Right lobe of liver (tissue), 6 donors: ENCODE data around the gene MAP3K3. TPM values are rescaled to one million over a fixed set of nuclear protein-coding genes. Genes with fewer than 3 reads are reported as not detected.

Experiments
- ATAC-seq, 4 donors: fragments of 200-7000 bp; cut with Tn5 transposase; one replicate each; pipeline ENCODE4 v1.9.1; 2020; ENCODE audit warnings: mild to moderate bottlenecking in 4 of 4, moderate library complexity in 4 of 4
- DNase-seq, 3 donors: peaks; one replicate each; pipeline ENCODE4 v3.0.0-alpha.2; 2020
- H3K27ac ChIP-seq, 3 donors: fragments of 200-600 bp; one replicate each; pipeline ENCODE4 v1.8.0; 2022
- H3K27me3 ChIP-seq, 2 donors: fragments of 200-600 bp; one replicate each; pipeline ENCODE4 v1.8.0; 2022
- H3K36me3 ChIP-seq, 4 donors: fragments of 200-600 bp; sonication (generic) in 1 of 4; one replicate each; pipeline versions ENCODE4 v1.5.1 to v1.8.0; 2017 to 2022; ENCODE audit warnings: control low read depth in 1 of 4
- H3K4me1 ChIP-seq, 4 donors: fragments of 200-600 bp; sonication (generic) in 1 of 4; one replicate each; pipeline versions ENCODE4 v1.5.1 to v1.8.0; 2017 to 2022; ENCODE audit warnings: control low read depth in 1 of 4
- H3K4me3 ChIP-seq, 3 donors: fragments of 200-600 bp; one replicate each; pipeline ENCODE4 v1.8.0; 2022
- H3K9me3 ChIP-seq, 4 donors: fragments of 200-600 bp; sonication (generic) in 1 of 4; one replicate each; pipeline versions ENCODE4 v1.5.1 to v1.8.0; 2017 to 2022; ENCODE audit warnings: control low read depth in 1 of 4
- CTCF ChIP-seq, 4 donors: fragments of 200-600 bp in 3 of 4; fragments of 450-650 bp in 1 of 4; IDR thresholded peaks; one replicate each; pipeline versions ENCODE4 v1.5.1 to v1.8.0; 2016 to 2022; ENCODE audit warnings: antibody characterized with exemption in 4 of 4, mild to moderate bottlenecking in 2 of 4
- POLR2A ChIP-seq: fragments of 450-650 bp; IDR thresholded peaks from one replicate; pipeline ENCODE4 v1.6.1; 2017; ENCODE audit warnings: antibody characterized with exemption, mild to moderate bottlenecking
- WGBS: methylation state at CpG from one replicate; pipeline ENCODE4 v1.1.6; 2018; ENCODE audit warnings: low coverage, low lambda C conversion rate; ENCODE audit not compliant: insufficient coverage; ENCODE audit errors: missing lambda C conversion rate; 5-methylcytosine and 5-hydroxymethylcytosine counted together
- intact Hi-C, 2 donors: fragments of 100-400 bp; cut with DNase I; formaldehyde crosslinking; loops; one replicate each; pipeline versions ENCODE4 v1.11.2 to v1.14.1; 2022
- total RNA-seq, 6 experiments: library from RNA; depleted of rRNA in 2 of 6; stranded (reverse); fragments of >200 nt in 2 of 6; fragmentation: NEBNext Ultra II Directional in 3 of 6; extraction: Animal tissue kit (Norgen Biotek cat#: 25700) in 3 of 6; gene quantifications; one replicate each; pipeline versions ENCODE4 v1.1.0 to v1.2.4, GENCODE V29; 2016 to 2023
- donor health status: DM: no; HTN: yes; CAD: no.
- donor health status: DM: no; HTN: no; CAD: no.
- donor health status: DM: no; HTN: no; CAD: no.
- donor health status: DM: no; HTN: yes; CAD: no.
- donor health status: DM: no; HTN: yes; CAD: no.

MAP3K3 gene
- total RNA-seq, 6 experiments from 2014 or later: 10.6 to 15.8 (median 13.0) TPM

GRCh38 chr17:63647065-63647725 is 25.0 kb downstream of the MAP3K3 start:
- DNase-seq (no peak), ATAC-seq (no peak)
- H3K4me3 ChIP-seq: no peak overlapping the region
- H3K27ac ChIP-seq: no peak overlapping the region
- peaks cover 0 to 7% (median 0%) of the 10 kb centered on the region in 4 donors for H3K36me3 ChIP-seq
- peaks cover 0 to 12% (median 0%) of the 10 kb centered on the region in 4 donors for H3K4me1 ChIP-seq
- WGBS: 71% methylated on average over 3 of the region's 4 CpGs
- H3K27me3 ChIP-seq: no peaks in the 10 kb centered on the region
- no peak for TF ChIP-seq POLR2A
- no peak for TF ChIP-seq CTCF (IDR thresholded peaks at IDR 0.05)
- H3K9me3 ChIP-seq: no peaks in the 10 kb centered on the region
- intact Hi-C loops: no loop called here

- no peaks in the 10 kb centered on the region for H3K9me3 ChIP-seq
- intact Hi-C loops: no loop called here
- TF ChIP-seq CTCF (IDR thresholded peaks at IDR 0.05): no peak
- no peak for TF ChIP-seq POLR2A
- peaks cover 0 to 12% (median 0%) of the 10 kb centered on the region in 4 donors for H3K4me1 ChIP-seq
- H3K4me3 ChIP-seq: no peak overlapping the region
- DNase-seq (no peak), ATAC-seq (no peak)
- no peak overlapping the region for H3K27ac ChIP-seq
- no peaks in the 10 kb centered on the region for H3K27me3 ChIP-seq
- peaks cover 0 to 15% (median 4%) of the 10 kb centered on the region in 4 donors for H3K36me3 ChIP-seq
Measured at GRCh38 chr17:63647936-63648335, 25.7 kb downstream of the MAP3K3 start.

GRCh38 chr17:63649813-63650212 is 27.6 kb downstream of the MAP3K3 start:
- no peak for TF ChIP-seq CTCF (IDR thresholded peaks at IDR 0.05)
- TF ChIP-seq POLR2A: no peak
- peak; percentile 48 to 67 (median 58) for ATAC-seq
- WGBS: 71% methylated on average over 1 of the region's 1 CpG

GRCh38 chr17:63652106-63652505 is 29.9 kb downstream of the MAP3K3 start:
- no peaks in the 10 kb centered on the region for H3K9me3 ChIP-seq
- peaks cover 0 to 28% (median 6%) of the 10 kb centered on the region in 4 donors for H3K36me3 ChIP-seq
- no peak for DNase-seq
- ATAC-seq: peak in 1 of 4 donors; percentile 42
- H3K4me1 ChIP-seq: peaks cover 0 to 12% (median 0%) of the 10 kb centered on the region in 4 donors
- no peaks in the 10 kb centered on the region for H3K27me3 ChIP-seq
- intact Hi-C loops: no loop called here
- 23% methylated on average over 3 of the region's 3 CpGs for WGBS
- TF ChIP-seq CTCF (IDR thresholded peaks at IDR 0.05) (no peak), POLR2A (no peak)
- no peak overlapping the region for H3K27ac ChIP-seq
- no peak overlapping the region for H3K4me3 ChIP-seq

More at GRCh38 chr17:63649813-63650212, 27.6 kb downstream of the MAP3K3 start:
- Histone ChIP-seq H3K4me1 (peaks cover 0 to 12% (median 0%) of the 10 kb centered on the region in 4 donors), H3K27ac (no peak overlapping the region), H3K9me3 (no peaks in the 10 kb centered on the region), H3K27me3 (no peaks in the 10 kb centered on the region), H3K4me3 (no peak overlapping the region), H3K36me3 (peaks cover 0 to 31% (median 6%) of the 10 kb centered on the region in 4 donors)
- no peak for DNase-seq
- intact Hi-C loops: no loop called here
